Stimulated activated CD8-positive, alpha-beta memory T cell treated with anti-CD3 and anti-CD28 coated beads, Interleukin-15, amount 100 ng/mL, for 48 hours (primary cell): ENCODE measurements around the gene UMAD1.
"Not testable (repeated sequence)": the region's sequence is repeated elsewhere in the genome, so short reads cannot be mapped to it uniquely, and the experiment has no call there.

Experiments
- DNase-seq, 2 donors: peaks; one replicate each; pipeline ENCODE4 v3.0.0-alpha.2; 2020; ENCODE audit warnings: low read depth in 2 of 2

The UMAD1 gene

DNA sequence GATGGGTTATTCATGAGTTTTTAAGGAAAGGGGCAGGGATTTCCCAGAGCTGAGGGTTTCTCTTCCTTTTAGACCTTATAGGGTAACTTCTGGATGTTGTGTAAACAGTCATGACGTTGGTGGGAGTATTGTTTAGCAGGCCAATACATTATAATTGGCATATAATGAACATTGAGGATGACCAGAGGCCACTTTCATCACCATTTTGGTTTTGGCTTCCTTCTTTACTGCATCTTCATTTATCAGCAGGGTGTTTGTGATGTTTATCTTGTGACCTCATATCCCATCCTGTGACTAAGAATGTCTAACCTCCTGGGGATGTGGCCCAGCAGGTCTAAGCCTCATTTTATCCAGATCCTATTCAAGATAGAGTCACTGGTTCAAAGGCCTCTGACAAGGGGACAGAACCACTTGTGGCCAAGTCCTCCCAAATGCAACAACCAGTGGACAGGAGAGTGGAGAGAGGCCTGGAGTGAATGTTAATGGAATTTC is 155.1 kb downstream of the UMAD1 start:
- DNase-seq: no peak

DNA sequence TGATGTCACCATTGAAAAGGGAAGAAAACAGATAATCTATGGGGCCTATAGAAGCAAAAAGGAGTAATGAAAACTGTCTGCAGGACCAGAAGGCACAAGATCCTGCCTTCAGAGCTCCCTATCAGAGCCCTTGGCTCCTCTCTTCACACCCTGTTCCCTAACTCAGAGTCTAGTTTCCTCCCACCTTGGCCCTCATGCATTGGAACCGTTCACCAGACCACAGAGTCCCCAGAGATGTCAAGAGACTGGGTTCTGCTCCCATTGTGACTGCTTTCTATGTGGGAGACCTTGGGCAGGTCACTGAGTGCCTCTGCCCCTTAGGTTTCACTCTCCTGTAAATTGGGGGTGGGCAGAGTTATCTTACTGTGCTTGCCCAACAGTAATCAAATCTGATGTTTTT is 158.0 kb downstream of the UMAD1 start:
- DNase-seq: no peak

DNA sequence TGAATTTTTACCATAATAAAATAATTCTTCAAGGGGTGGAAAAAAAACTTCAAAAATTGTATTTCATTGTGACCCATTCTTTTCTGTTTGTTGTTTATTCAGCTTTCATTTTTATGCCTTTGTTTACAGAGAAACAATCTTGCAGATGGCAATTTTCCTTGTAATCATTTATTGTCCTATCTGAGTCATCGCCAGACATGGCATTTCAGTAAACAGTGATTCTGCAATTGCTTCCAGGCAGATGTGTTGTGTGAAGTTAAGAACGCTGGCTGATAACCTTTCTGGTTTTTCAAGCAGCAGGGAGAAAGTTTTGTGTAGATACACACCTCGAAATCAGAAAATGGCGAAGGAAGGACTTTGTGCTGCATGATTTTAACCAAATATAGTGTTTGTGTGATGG is 158.6 kb downstream of the UMAD1 start:
- DNase-seq: no peak

DNA sequence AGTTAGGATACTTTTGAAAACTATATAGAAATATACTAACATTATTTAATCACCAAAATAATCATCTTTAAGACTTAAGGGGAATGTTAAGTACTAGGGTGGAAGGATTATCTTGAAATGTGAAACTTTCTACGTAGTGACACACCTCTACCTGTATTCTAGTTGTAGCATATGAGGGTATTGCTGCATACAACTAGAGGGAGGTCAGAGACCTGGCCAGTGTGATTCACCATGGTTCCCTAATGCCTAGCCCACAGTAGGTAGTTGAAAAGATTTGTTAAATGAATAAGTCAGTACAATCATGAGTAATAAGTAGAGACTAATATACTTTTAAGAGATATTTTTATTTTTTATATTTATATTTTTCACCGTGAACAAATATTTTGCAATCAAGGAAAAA is 162.0 kb downstream of the UMAD1 start:
- DNase-seq: no peak

DNA sequence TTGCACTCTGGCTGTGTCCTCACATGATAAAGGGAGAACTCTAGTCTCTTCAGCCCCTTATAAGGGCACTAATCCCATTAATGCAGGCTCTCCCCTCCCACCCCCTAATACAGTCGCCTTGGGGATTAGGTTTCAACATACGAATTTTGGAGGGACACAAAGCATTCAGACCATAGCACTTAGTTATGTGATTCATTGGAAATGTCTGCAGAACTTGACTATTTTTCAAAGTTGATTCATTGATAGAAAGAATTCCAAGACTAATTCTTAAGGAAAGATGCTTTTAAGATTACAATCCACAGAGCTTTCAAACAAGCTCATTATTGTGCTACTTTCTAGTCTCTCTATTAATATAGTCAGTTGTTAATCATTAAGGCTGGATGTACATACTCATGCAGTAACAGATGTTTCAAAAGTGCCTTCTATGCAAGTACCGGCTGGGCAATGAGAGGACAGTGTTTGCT is 163.2 kb downstream of the UMAD1 start:
- no peak for DNase-seq

DNA sequence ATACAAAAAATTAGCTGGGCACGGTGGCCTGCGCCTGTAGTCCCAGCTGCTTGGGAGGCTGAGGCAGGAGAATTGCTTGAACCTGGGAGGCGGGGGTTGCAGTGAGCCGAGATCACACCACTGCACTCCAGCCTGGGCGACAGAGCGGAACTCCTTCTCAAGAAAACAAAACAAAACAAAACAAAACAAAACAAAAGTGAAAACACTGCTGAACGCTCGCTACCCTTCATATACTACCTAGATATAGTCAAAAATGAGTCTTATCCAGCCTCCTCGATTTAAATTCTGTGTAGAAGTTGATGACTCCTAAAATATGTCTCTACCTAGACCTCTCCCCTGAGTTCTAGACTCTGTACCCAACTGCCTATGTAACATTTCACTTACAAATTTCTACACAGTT is 164.3 kb downstream of the UMAD1 start:
- DNase-seq: not testable (repeated sequence)

DNA sequence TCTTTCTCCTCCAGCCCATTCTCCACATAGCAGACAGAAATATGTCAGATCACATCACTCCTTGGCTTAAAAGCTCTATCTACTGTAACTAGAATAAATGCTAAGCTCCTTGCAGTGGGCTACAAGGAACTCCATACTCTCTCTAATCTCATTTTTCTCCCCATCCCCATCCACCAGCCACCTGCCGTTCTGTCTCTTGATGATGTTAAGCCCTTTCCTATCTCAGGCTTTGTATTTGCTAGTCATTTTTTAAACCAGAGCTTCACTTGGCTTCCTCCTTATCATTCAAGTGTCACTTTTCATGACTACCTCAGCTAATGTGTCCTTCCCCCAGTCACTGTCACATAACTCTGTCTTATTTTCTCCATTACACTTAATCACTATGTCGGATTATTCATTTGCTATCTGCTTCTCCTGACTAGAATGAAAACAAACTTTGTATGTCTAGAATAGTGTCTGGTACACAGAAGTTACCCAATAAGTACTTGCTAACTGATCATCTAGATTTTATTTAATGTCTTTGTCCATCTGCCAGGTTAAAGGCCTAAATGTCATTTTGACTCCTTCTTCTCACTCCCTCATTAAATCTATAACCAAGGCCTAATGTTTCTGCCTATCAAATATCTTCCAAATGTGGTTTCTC is 165.1 kb downstream of the UMAD1 start:
- DNase-seq: no peak

DNA sequence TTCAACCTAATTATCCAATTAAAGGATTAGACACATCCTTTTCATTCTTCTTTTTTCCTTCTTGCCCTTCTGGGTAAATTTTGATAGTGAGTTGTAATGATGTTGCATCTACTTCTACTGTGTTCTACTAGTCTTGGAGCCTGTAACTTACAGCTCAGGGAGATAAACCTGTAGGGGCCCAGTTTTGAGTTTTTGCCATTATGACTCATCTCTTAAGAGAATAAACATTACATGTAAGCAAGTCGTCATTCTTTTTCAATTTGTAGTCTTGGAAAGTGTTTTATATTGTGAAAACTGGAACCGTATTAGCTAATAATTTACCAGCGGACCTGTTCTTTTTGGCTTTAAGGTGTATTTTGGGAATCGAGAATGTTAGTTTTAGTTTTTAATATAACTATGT is 167.6 kb downstream of the UMAD1 start:
- no peak for DNase-seq

DNA sequence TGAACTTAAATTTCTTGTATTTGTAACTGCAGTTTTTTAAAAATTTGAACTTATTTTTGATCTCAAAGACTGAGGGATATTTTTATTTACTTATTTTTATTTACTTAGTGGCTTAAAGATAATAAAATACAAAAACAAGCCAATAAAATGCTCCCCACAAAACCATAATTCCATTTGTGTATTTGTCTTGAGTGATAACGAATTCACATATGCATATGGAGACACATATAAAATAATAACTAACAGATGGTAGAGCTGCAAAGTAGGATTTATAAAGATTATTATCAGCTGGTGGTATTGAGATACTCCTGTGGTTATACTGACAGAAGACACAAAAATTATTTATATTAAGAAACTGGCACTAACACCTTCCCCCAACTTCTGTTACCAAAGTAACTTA is 168.1 kb downstream of the UMAD1 start:
- DNase-seq: no peak

DNA sequence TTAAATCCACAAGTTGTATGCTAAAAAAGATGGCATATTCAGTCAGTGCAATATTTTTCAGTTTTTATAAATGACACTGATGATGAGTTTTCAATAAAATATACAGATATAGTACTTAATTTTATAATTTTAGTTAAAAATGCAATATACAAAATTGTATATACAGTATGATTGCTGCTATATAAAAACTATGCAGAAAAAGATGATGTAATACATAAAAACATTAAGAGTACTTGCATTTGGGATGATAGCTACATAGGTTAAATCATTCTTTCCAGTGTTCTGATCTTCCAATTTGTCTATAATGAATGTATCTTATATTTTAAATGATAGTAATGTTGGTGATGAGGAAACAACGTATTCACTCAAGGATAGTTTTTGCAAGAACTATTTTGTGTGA is 169.8 kb downstream of the UMAD1 start:
- DNase-seq: no peak

DNA sequence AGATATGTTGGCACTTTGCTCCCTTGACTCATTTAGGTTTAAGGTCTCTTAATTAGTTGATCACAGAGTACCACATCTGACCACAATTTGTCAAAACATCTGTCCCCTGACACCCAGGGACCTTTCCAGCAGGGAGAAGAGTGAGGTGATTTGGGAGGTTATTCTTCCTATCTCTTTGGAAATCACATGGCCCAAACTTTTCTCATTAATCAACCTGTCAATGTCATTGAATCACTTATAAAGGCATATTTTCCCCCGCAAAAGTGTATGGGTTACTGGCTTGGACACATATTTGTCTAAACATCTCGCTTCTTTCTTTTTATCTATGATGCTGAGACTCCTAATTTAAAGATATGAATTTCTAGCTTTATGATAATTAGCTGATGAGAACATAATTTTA is 170.3 kb downstream of the UMAD1 start:
- no peak for DNase-seq

DNA sequence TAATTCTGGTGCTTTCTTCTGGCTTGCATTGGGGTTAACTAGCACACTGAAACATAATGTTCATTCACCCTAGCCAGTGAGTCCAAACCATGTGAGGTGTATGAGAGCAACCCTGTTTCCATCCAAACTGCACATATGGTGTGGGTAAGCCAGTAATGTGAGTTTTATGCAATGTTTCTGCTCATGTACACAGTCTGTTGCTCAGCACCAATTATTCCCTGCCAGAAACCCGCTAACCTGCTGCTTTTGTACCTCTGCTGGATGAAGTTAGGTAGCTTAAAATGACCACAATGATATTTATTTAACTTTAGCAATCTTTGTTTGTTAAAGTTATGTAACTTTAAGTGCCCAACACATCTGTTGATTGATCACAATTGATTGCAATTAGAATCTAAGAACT is 171.6 kb downstream of the UMAD1 start:
- no peak for DNase-seq

DNA sequence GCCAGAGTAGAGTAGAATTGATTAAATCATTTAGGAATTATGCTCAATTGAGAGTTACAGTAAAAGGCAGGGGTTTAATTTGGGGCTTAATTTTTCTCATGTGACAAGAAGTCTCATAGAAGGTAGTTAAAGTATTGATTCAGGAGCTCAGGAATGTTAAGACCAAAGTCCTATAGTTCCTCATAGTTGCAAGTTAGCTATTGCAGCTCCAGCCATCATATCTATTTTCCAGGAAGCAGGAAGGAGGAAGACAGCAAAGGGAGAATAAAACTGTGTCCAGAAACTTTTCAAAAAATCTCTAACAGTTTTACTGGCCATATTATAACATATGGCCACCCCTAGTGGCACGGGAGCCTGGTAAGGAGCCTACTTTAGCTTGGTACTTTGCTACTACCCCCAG is 174.8 kb downstream of the UMAD1 start:
- no peak for DNase-seq

DNA sequence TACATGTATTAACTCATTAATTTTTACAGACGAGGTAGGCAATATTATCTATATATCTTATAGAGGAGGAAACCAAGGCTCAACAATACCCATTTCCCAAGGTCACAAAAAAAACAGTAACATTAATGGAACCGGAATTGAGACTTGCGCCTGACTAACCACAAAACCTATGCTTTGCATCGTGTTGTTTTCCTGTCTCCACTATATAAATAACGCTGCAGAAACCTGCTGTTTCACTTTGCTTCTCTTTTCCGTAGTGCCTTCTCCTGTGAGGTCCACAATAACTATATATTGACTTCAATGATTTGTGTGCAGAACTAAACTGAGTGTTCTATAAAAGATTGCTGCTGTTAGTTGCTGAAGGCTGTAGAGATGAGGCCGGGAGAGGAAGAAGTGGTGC is 175.5 kb downstream of the UMAD1 start:
- DNase-seq: no peak

DNA sequence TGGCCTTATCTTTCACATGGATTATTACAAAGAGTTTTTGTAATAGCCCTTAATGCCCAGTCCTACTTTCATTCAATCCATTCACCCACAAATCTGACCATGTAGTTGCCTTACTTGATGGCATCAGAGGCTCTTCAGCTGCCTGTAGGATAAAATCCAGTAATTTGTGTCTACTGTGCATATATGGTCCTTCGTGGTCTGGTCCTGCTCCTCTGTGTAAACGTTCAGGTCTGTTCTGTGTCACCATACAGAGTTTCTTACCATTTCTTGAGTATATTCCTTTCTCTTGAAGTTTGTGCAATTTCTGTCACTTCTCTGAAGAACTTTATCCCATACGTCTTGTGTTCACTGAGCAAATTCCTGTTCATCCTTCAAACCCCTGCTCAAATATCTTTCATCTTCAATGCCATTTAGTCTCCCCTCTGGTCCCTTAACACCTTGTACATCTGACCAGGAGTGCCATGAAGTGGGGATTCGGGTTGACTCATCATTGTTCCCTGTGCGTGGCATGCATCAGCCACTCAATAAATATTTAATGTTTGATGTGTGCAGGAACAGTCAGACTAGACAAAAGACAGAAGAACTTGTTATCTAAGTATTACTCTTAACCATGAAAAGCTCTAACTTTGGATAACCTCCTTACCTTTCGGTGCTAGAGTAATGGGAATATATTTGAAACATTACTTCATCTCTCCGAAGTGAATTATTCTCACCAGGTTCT is 176.4 kb downstream of the UMAD1 start:
- DNase-seq: no peak

DNA sequence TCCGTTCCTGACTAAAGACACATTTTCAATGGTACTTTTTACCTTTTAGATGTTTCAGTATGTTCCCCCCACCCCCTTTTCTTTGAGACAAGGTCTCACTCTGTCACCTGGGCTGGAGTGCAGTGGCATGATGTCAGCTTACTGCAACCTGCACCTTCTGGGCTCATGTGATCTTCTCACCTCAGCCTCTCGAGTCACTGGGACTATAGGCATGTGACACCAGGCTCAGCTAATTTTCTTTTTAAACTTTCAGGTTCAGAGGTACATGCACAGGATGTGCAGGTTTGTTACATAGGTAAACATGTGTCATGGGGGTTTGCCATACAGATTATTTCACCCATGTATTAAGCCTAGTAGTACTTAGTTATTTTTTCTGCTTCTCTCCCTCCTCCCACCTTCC is 177.2 kb downstream of the UMAD1 start:
- DNase-seq: no peak

DNA sequence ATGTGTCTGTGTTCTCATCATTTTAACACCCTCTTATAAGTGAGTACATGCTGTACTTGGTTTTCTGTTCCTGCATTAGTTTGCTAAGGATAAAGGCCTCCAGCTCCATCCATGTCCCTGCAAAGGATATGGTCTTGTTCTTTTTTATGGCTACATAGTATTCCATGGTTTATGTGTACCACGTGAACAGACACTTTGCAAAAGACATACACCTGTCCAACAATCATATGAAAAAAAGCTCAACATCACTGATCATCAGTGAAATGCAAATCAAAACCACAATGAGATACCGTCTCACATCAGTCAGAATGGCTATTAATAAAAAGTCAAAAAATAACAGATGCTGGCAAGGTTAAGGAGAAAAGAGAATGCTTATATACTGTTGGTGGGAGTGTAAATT is 177.6 kb downstream of the UMAD1 start:
- DNase-seq: not testable (repeated sequence)

DNA sequence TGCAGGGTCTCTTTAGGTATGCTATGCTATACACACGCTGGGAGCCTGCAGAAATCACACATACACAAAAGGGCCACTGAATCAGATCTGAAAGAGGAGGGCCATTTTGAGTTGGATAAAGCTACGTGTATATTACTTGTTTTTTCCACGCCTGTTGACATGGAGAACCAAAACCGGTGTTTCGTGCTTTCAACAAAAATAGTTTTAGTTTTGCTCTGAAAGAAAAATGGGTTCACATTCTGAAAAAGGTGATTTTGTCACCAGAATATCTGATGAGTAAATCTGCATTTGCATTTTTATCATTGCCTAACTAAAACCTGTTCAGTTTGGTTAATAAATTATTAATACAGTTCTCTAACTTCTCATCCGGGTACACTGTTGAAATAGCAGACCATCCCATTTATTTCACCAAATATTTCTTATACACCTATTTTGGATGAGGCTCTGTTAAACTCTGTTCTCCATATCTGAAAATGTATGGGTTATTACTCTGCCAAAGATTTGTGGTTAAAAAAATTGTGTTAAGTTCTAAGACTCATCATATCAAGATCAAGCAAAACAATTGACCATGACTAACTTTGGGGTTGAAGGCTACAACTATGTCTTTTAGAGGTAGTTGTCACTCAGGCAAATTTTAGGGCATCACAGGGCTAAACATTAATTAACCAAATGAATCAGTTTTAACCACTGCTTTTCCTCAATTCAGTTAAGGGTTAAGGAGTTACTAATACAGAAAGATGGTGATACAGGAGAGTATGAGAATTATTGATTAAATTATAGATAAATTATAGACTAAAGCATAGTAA is 179.1 kb downstream of the UMAD1 start:
- DNase-seq: no peak

DNA sequence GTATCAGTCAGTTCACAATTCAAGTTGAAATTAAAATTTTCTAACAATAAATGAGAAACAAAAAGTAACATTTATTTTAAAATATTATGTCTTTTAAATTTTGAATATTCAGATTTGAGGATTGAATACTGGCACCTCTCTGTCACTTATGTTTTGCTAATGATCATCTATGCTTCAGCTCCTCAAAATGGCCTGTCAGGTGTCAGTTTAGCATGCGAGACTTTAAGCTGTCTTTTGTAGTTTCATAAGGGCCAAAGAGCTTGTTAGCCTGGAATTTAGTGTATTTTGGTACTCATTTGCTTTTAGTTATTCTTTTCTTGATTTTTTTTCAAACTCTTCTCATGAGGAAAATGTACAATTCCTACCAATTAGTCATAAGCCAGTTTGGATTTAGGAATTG is 179.9 kb downstream of the UMAD1 start:
- no peak for DNase-seq

DNA sequence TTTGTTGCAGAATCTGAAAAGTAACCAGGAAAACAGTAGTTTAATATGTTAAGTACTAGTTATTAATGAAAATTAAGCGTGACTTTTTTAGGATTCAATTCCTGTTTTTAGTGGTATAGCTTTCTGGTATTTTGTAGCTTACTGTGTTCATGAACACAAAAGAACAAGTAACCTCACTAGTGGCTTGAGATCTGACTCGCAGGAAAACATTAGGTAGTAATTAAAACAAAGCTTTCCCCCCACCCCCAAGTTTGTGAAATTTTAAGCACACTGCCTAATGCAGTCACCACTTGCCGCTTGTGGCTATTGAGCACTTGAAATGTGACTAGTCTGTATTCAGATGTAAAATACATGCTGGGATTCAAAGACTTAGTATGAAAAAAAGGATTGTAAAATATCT is 180.4 kb downstream of the UMAD1 start:
- DNase-seq: no peak

DNA sequence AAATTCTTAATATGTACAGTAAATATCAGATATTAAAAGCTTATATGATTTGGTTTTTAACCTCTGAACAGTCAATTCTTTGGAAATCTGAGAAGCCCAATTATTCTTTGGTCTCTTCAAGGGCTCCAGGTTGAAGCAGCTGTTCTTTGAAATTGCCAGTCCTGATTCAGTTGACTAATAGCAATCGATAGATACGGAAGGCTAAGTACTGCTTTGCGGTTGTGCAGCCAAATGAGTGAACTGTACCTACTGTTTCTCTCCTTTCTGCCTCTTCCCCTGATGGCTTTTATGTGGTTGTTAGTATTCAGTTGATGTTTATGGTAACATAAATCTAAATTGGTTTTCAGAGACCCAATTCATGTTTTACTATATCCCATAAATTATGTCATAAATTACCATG is 181.0 kb downstream of the UMAD1 start:
- DNase-seq: no peak

DNA sequence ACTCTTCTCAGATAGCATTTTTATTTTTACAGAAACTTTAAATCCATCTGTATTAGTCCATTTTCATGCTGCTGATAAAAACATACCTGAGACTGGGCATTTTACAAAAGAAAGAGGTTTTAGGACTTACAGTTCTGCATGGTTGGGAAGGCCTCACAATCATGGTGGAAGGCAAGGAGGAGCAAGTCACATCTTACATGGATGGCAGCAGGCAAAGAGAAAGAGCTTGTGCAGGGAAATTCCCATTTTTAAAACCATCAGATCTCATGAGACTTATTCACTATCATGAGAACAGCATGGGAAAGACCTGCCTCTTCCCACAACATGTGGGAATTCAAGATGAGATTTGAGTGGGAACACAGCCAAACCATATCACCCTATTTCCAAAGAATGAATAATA is 184.7 kb downstream of the UMAD1 start:
- DNase-seq: not testable (repeated sequence)

DNA sequence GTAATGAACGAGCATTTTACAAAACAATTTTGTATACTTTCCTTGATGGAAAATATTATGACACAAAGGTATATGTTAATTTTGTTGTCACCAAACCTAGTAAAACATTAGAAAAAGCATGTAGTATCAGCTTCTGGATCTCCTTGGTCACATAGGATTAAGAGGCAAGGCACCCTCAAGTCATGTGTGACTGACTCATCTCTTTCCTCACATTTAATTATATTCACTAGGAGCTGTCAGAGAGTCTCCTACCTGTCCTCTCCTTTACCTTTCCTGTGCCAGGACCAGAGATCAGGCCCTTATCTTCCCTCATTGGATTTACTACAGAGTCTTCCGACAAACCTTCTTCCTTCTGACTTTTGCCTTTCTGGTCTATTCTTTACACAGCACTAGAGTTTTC is 189.1 kb downstream of the UMAD1 start:
- DNase-seq: no peak
